K562 (cell line): ENCODE measurements around the gene PCDHB16. TPM values are rescaled to one million over a fixed set of nuclear protein-coding genes. Genes with fewer than 3 reads are reported as not detected.
A peak's percentile ranks its signal among the peaks of the same experiment; 100 is the strongest.
"Not testable (repeated sequence)": the region's sequence is repeated elsewhere in the genome, so short reads cannot be mapped to it uniquely, and the experiment has no call there.

Experiments used
- ATAC-seq: fragments of 200-7000 bp; cut with Tn5 transposase; 3 replicates; pipeline ENCODE4 v1.9.1; 2020; ENCODE audit warnings: moderate library complexity
- BruUV-seq: library from RNA; stranded (reverse); fragments of 400-500 nt; replicated peaks from 2 replicates; lab custom pipeline; 2021; lab: Mats Ljungman, UMichigan
- CTCF ChIA-PET: fragments of 300-600 bp; formaldehyde crosslinking; extraction: SDS; loops from one replicate; lab custom pipeline; 2021; ENCODE audit warnings: low intra/inter-chr PET ratio; lab: Yijun Ruan, JAX
- POLR2A ChIA-PET: fragments of 300-600, 350-650 bp; sonication (Branson Sonifier 250); formaldehyde crosslinking; extraction: SDS; loops from one replicate; lab custom pipeline; 2021; ENCODE audit warnings: antibody characterized with exemption, inconsistent platforms; lab: Yijun Ruan, JAX
- DNase-seq, 4 experiments: peaks; one replicate each; pipeline versions ENCODE4 v3.0.0 to v3.0.0-alpha.2; 2011 to 2018; ENCODE audit warnings: low spot score in 3 of 4, mixed read lengths in 3 of 4; ENCODE audit errors: extremely low read depth in 1 of 4
- FAIRE-seq: peaks from 2 replicates; lab custom pipeline; 2011; peaks lifted over from hg19 to GRCh38; lab: Jason Lieb, UNC
- H2AFZ ChIP-seq: 2 replicates; pipeline ENCODE4 v1.6.0; 2011; ENCODE audit warnings: low read depth, low read length, control low read depth, inconsistent platforms
- H3K27ac ChIP-seq: fragments of 200-600 bp; 3 replicates; pipeline ENCODE4 v1.8.0; 2011; ENCODE audit warnings: low read depth, mild to moderate bottlenecking, control low read depth, inconsistent platforms, low read length, moderate library complexity, mixed read lengths; ENCODE audit errors: extremely low read depth
- H3K27me3 ChIP-seq, 2 experiments: fragments of 300-600 bp in 1 of 2; 2 replicates in 1 of 2; 3 replicates in 1 of 2; pipeline versions ENCODE4 v1.6.0 to v1.8.0; 2011; ENCODE audit warnings: inconsistent platforms in 2 of 2, low read length in 2 of 2, mild to moderate bottlenecking in 1 of 2, mixed read lengths in 1 of 2, moderate library complexity in 1 of 2; ENCODE audit not compliant: control insufficient read depth in 2 of 2, insufficient read depth in 2 of 2
- H3K36me3 ChIP-seq: fragments of 300-600 bp; 3 replicates; pipeline ENCODE4 v1.8.0; 2011; ENCODE audit warnings: mild to moderate bottlenecking, low read length, inconsistent platforms; ENCODE audit not compliant: control insufficient read depth, insufficient read depth
- H3K4me1 ChIP-seq, 2 experiments: fragments of 200-600 bp in 1 of 2; replicated peaks in 1 of 2; 2 replicates in 1 of 2; 3 replicates in 1 of 2; pipeline versions ENCODE4 v1.5.1 to v1.8.0; 2011; ENCODE audit warnings: inconsistent platforms in 2 of 2, low read length in 2 of 2, mild to moderate bottlenecking in 1 of 2, mixed read lengths in 1 of 2, moderate library complexity in 1 of 2; ENCODE audit not compliant: control insufficient read depth in 2 of 2, insufficient read depth in 2 of 2
- H3K4me2 ChIP-seq: 2 replicates; pipeline ENCODE4 v1.6.1; 2011; ENCODE audit warnings: low read length, control low read depth, inconsistent platforms, mixed read lengths; ENCODE audit not compliant: insufficient read depth
- H3K4me3 ChIP-seq: fragments of 200-600 bp; sonication (generic), shearing (Covaris generic); 2 replicates; pipeline ENCODE4 v1.5.1; 2016; ENCODE audit warnings: control low read depth, inconsistent platforms
- H3K79me2 ChIP-seq: fragments of 200-600 bp; 3 replicates; pipeline ENCODE4 v1.8.0; 2011; ENCODE audit warnings: low read length, inconsistent platforms; ENCODE audit not compliant: control insufficient read depth, insufficient read depth
- H3K9ac ChIP-seq, 2 experiments: 2 replicates each; pipeline versions ENCODE4 v1.6.0 to v1.6.1; 2011; ENCODE audit warnings: low read depth in 2 of 2, low read length in 2 of 2, control low read depth in 1 of 2, inconsistent platforms in 1 of 2, mild to moderate bottlenecking in 1 of 2, mixed read lengths in 1 of 2; ENCODE audit not compliant: insufficient read depth in 1 of 2
- H3K9me1 ChIP-seq: one replicate; pipeline ENCODE4 v1.6.0; 2011; ENCODE audit warnings: inconsistent platforms, mild to moderate bottlenecking, low read length, moderate library complexity; ENCODE audit not compliant: control insufficient read depth, insufficient read depth
- H3K9me3 ChIP-seq: replicated peaks from 2 replicates; pipeline ENCODE4 v1.5.1; 2011; ENCODE audit warnings: low read depth, low read length, inconsistent platforms; ENCODE audit not compliant: control insufficient read depth, insufficient read depth
- H4K20me1 ChIP-seq: replicated peaks from 2 replicates; pipeline ENCODE4 v1.6.1; 2011; ENCODE audit warnings: low read length, inconsistent platforms, mixed read lengths; ENCODE audit not compliant: control insufficient read depth, insufficient read depth
- CTCF ChIP-seq, 3 experiments: IDR thresholded peaks in 2 of 3; conservative IDR thresholded peaks in 1 of 3; 2 replicates each; pipeline ENCODE4 v1.5.1; 2011 to 2012; ENCODE audit warnings: low read length in 3 of 3, mild to moderate bottlenecking in 3 of 3, control low read depth in 2 of 3, improper control_type of control experiment in 1 of 3, inconsistent platforms in 1 of 3, low read depth in 1 of 3, mixed read lengths in 1 of 3, moderate library complexity in 1 of 3; ENCODE audit not compliant: insufficient read depth in 2 of 3
- E2F3 ChIP-seq: fragments of 250-450 bp; sonication (Bioruptor Pico); IDR thresholded peaks from 2 replicates; pipeline ENCODE4 v1.4.0; 2020; ENCODE audit warnings: mild to moderate bottlenecking
- FOXJ2 ChIP-seq: fragments of 200-800 bp; sonication (Bioruptor generic); IDR thresholded peaks from 2 replicates; pipeline ENCODE4 v1.6.1; 2016; ENCODE audit warnings: missing genetic modification characterization, missing compliant biosample characterization
- NFYB ChIP-seq: IDR thresholded peaks from 2 replicates; pipeline ENCODE4 v1.6.1; 2011; ENCODE audit warnings: mild to moderate bottlenecking, moderate library complexity; ENCODE audit not compliant: insufficient read length; ENCODE audit errors: extremely low read depth
- RAD21 ChIP-seq, 2 experiments: fragments of 250-450 bp in 1 of 2; fragments of 450-650 bp in 1 of 2; sonication (Bioruptor Pico) in 1 of 2; formaldehyde crosslinking in 1 of 2; IDR thresholded peaks in 1 of 2; conservative IDR thresholded peaks in 1 of 2; 2 replicates each; pipeline versions ENCODE4 v1.4.0 to v1.8.0; 2020 to 2022; ENCODE audit warnings: mild to moderate bottlenecking in 2 of 2, moderate library complexity in 1 of 2
- YY1 ChIP-seq, 3 experiments: IDR thresholded peaks; 2 replicates each; pipeline ENCODE4 v1.6.1; 2011; ENCODE audit warnings: low read length in 2 of 3, mild to moderate bottlenecking in 2 of 3, moderate library complexity in 2 of 3, borderline replicate concordance in 1 of 3, control low read depth in 1 of 3, low read depth in 1 of 3; ENCODE audit not compliant: insufficient read depth in 3 of 3, insufficient replicate concordance in 2 of 3, control insufficient read depth in 1 of 3, insufficient read length in 1 of 3; ENCODE audit errors: extremely low read depth in 1 of 3
- WGBS: fragments of 100-300 bp; shearing (Covaris generic); methylation state at CpG from one replicate; pipeline ENCODE4 v1.1.6; 2016; ENCODE audit warnings: low coverage, mixed read lengths; ENCODE audit not compliant: insufficient coverage; ENCODE audit errors: missing lambda C conversion rate; 5-methylcytosine and 5-hydroxymethylcytosine counted together
- in situ Hi-C: fragments of 300-500 bp; cut with MboI; formaldehyde crosslinking; loops from 4 replicates; pipeline ENCODE4 v1.15.0; 2018; ENCODE audit warnings: inconsistent platforms, mixed read lengths
- intact Hi-C: fragments of 100-400 bp; cut with micrococcal nuclease; formaldehyde crosslinking; loops from 2 replicates; pipeline ENCODE4 v1.14.2; 2022
- polyA plus RNA-seq, 8 experiments: library from polyadenylated mRNA; depleted of rRNA in 4 of 8; stranded (reverse) in 5 of 8; unstranded in 3 of 8; fragments of >200 nt; fragmentation: Nextera tagmentation in 2 of 8; fragmentation: Illumina TruSeq in 1 of 8; extraction: Ambion mirVana in 2 of 8; extraction: Trizol in 1 of 8; gene quantifications; 2 replicates each; pipeline versions ENCODE4 v1.2.1 to v1.2.3, GENCODE V29; 2011 to 2014; ENCODE audit warnings: inconsistent platforms in 1 of 8, missing spikeins in 1 of 8
- total RNA-seq, 7 experiments: library from RNA; depleted of rRNA in 6 of 7; stranded (reverse); fragments of >200 nt in 6 of 7; fragmentation: Illumina TruSeq in 2 of 7; extraction: Trizol in 2 of 7; gene quantifications; 2 replicates each; pipeline versions ENCODE4 v1.2.1 to v1.2.3, GENCODE V29; 2011 to 2021; ENCODE audit warnings: low replicate concordance in 1 of 7

The PCDHB16 gene
- total and polyA plus RNA-seq, 9 of the 15 experiments (the other 6 are each of a cell fraction or from before 2014, with no cell fraction given) = not detected

- 2% methylated on average over 9 of the region's 28 CpGs for WGBS
- POLR2A ChIA-PET, ATAC-seq, DNase-seq, H3K9ac ChIP-seq, H3K79me2 ChIP-seq, intact Hi-C loops, H3K4me2 ChIP-seq, H3K4me3 ChIP-seq, H2AFZ ChIP-seq, H3K4me1 ChIP-seq, H3K9me3 ChIP-seq, H4K20me1 ChIP-seq, in situ Hi-C loops, H3K27ac ChIP-seq, H3K9me1 ChIP-seq, H3K36me3 ChIP-seq, H3K27me3 ChIP-seq, CTCF ChIA-PET, FAIRE-seq, BruUV-seq: not testable (repeated sequence)
Observed at GRCh38 chr5:141157901-141158300, 24.3 kb upstream of the PCDHB16 start.

GRCh38 chr5:141172381-141173204, 9.6 kb upstream of the PCDHB16 start, which contains the start of gene PCDHB7:
TSS of gene PCDHB7 (plus strand) at chr5:141172644. CDS start at chr5:141172836, 192 bp downstream.
- POLR2A ChIA-PET = no interaction called here
- Histone ChIP-seq H3K79me2 (no peaks in the 10 kb centered on the region), H3K36me3 (no peaks in the 10 kb centered on the region), H3K4me1 (no peaks in the 10 kb centered on the region), H3K27me3 (peaks cover 3 to 6% of the 10 kb centered on the region in 2 experiments; a peak in 3 of 5 replicates), H3K4me3 (no peak within 1 kb of the TSS), H3K9me1 (no peaks in the 10 kb centered on the region), H3K9me3 (no peaks in the 10 kb centered on the region), H3K9ac (no peak within 1 kb of the TSS), H2AFZ (0 out of 2 replicates have a peak within 1 kb of the TSS, but pooled peaks have one; percentile 15), H3K27ac (no peak within 1 kb of the TSS), H4K20me1 (no peaks in the 10 kb centered on the region), H3K4me2 (no peak within 1 kb of the TSS)
- intact Hi-C loops (no loop called here), in situ Hi-C loops (no loop called here)
- WGBS = 0% methylated on average over 20 of the region's 20 CpGs
- DNase-seq = peak; percentile 20 to 45 (median 30)
- no peak for ATAC-seq
- BruUV-seq = no TSS peak
- FAIRE-seq = peak; percentile 59
- CTCF ChIA-PET = interaction anchor here (0.6 kb wide), 1 partner anchor 32 kb away, joined by 3 read pairs; no protein-coding TSS in a partner anchor
- TF ChIP-seq RAD21 (CRISPR knock-in tag; conservative IDR thresholded peaks at IDR 0.05 in 1 of 2, IDR thresholded peaks at IDR 0.05 in 1 of 2) (peak in 1 of 2 experiments; percentile 26; a peak in 1 of 4 replicates), E2F3 (no peak), CTCF (IDR thresholded peaks at IDR 0.05 in 2 of 3, conservative IDR thresholded peaks at IDR 0.05 in 1 of 3; ENCODE audit: insufficient read depth in 2 of 3, low read depth in 1 of 3, low read length in 3 of 3) (peak; percentile 43 to 68 (median 65); a peak in 5 of 6 replicates), YY1 (IDR thresholded peaks at IDR 0.05; ENCODE audit: borderline replicate concordance in 1 of 3, control insufficient read depth in 1 of 3, extremely low read depth in 1 of 3, insufficient read depth in 3 of 3, insufficient read length in 1 of 3, insufficient replicate concordance in 2 of 3, low read depth in 1 of 3, low read length in 2 of 3) (peak in 1 of 3 experiments; percentile 72), NFYB (no peak), FOXJ2 (tag) (no peak)
